OCI-LY7 (cell line): ENCODE data around the gene CDYL.

Experiments used
- CTCF ChIP-seq: fragments of 200-600 bp; sonication (generic); conservative IDR thresholded peaks from 2 replicates; pipeline ENCODE4 v1.5.1; 2014; ENCODE audit warnings: mild to moderate bottlenecking, antibody characterized with exemption, low read length, moderate library complexity, mixed read lengths
- EZH2phosphoT487 ChIP-seq: fragments of 200-600 bp; sonication (generic); IDR thresholded peaks from 2 replicates; pipeline ENCODE4 v1.6.1; 2018; ENCODE audit warnings: low read depth, borderline replicate concordance, mild to moderate bottlenecking, mixed run types, antibody characterized with exemption, low read length, moderate library complexity, mixed read lengths

- TF ChIP-seq CTCF (no peak), EZH2phosphoT487 (no peak)
Observed at GRCh38 chr6:4964675-4965561, 188.7 kb downstream of the CDYL start.
